GM21360 (cell line): ENCODE measurements around the gene MAP1LC3C.

Experiments
- ATAC-seq: cut with Tn5 transposase; IDR thresholded peaks from one replicate; pipeline ENCODE4 v1.9.1; 2021; ENCODE audit warnings: mild to moderate bottlenecking, moderate library complexity; ENCODE audit not compliant: unreplicated experiment

Gene MAP1LC3C

GRCh38 chr1:241999026-241999425 is at the start of gene MAP1LC3C:
MAP1LC3C (minus strand) TSS chr1:241999098; CDS start chr1:241999008, 90 bp downstream.
- ATAC-seq, result no peak

GRCh38 chr1:242043165-242043564 is 44.3 kb upstream of the MAP1LC3C start:
- no peak for ATAC-seq

- ATAC-seq, result no peak
These were observed 35.5 kb upstream of the MAP1LC3C start for GRCh38 chr1:242034392-242034791.

GRCh38 chr1:242033447-242033846 is 34.5 kb upstream of the MAP1LC3C start:
- no peak for ATAC-seq

GRCh38 chr1:242030071-242030470 is 31.2 kb upstream of the MAP1LC3C start:
- no peak for ATAC-seq

- no peak for ATAC-seq
These were observed 26.8 kb upstream of the MAP1LC3C start for GRCh38 chr1:242025681-242026080.

GRCh38 chr1:242023805-242024204 is 24.9 kb upstream of the MAP1LC3C start:
- ATAC-seq, result peak; percentile 63

GRCh38 chr1:242019018-242019417 is 20.1 kb upstream of the MAP1LC3C start:
- ATAC-seq, result no peak

- peak; percentile 91 for ATAC-seq
These were observed 18.8 kb upstream of the MAP1LC3C start for GRCh38 chr1:242017580-242018233.

GRCh38 chr1:242016479-242016878 is 17.6 kb upstream of the MAP1LC3C start:
- no peak for ATAC-seq

GRCh38 chr1:242011894-242012660 is 13.2 kb upstream of the MAP1LC3C start:
- no peak for ATAC-seq

- ATAC-seq, result no peak
These were observed 10.1 kb upstream of the MAP1LC3C start for GRCh38 chr1:242008826-242009495.

- ATAC-seq, result no peak
These were observed 8.1 kb upstream of the MAP1LC3C start for GRCh38 chr1:242006976-242007375.

- no peak for ATAC-seq
These were observed 7.1 kb upstream of the MAP1LC3C start for GRCh38 chr1:242005866-242006535.

- ATAC-seq, result no peak
These were observed 6.0 kb upstream of the MAP1LC3C start for GRCh38 chr1:242004751-242005495.

- no peak for ATAC-seq
These were observed 3.6 kb upstream of the MAP1LC3C start for GRCh38 chr1:242002510-242002909.

GRCh38 chr1:242002072-242002471 is 3.2 kb upstream of the MAP1LC3C start:
- no peak for ATAC-seq

- no peak for ATAC-seq
These were observed 1.5 kb upstream of the MAP1LC3C start for GRCh38 chr1:242000434-242000833.

- ATAC-seq, result peak; percentile 61
These were observed 431 bp downstream of the MAP1LC3C start for GRCh38 chr1:241998412-241998921.

- no peak for ATAC-seq
These were observed 1.4 kb downstream of the MAP1LC3C start for GRCh38 chr1:241997401-241997998.
